WI38 (cell line): ENCODE data around the gene CRY1.
A peak's percentile ranks its signal among the peaks of the same experiment; 100 is the strongest.
"Not testable (repeated sequence)": the region's sequence is repeated elsewhere in the genome, so short reads cannot be mapped to it uniquely, and the experiment has no call there.

ENCODE experiments used
- H3K4me3 ChIP-seq: 2 replicates; pipeline ENCODE4 v1.5.1; 2011; ENCODE audit warnings: low read depth, mild to moderate bottlenecking, control low read depth, low read length
- TF ChIP-seq, protein P1 (sequence below): IDR thresholded peaks from 2 replicates; pipeline ENCODE4 v1.5.1; 2012; ENCODE audit warnings: low read depth, mild to moderate bottlenecking, control low read depth, low read length

The CRY1 gene

DNA sequence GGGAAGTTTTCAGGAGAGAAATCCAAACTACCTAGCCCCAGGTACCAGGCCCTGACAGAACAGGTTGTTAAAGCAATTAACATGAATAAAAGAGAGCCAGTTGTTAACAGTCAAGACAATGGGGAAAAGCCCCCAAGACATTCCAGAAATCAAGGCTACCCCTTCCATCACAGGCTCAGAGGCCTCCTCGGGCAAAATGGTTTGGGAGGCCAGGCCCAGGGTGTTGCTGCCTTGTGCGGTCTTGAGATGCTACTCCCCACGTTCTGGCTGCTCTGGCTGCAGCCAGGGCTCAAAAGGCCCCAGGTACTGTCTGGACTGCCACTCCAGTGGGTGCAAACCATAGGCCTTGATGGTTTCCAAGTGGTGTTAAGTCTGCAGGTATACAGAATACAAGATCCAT lies 7.0 kb downstream of the CRY1 start:
- no peak overlapping the region for H3K4me3 ChIP-seq

DNA sequence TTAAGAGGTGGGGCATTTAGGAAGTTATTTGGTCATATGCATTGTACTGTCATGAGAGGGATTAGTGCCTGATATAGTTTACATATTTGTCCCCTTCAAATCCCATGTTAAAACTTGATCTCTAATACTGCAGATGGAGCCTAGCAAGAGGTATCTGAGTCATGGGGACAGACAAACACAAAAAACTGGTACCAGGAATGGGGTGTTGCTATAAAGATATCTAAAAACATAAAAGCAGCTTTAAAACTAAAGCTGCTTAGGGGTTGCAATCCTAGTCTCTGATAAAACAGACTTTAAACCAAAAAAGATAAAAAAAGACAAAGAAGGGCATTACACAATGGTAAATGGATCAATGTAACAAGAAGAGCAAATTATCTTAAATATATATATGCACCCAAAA lies 11.6 kb downstream of the CRY1 start:
- H3K4me3 ChIP-seq: no peak overlapping the region
- TF ChIP-seq, protein P1, sequence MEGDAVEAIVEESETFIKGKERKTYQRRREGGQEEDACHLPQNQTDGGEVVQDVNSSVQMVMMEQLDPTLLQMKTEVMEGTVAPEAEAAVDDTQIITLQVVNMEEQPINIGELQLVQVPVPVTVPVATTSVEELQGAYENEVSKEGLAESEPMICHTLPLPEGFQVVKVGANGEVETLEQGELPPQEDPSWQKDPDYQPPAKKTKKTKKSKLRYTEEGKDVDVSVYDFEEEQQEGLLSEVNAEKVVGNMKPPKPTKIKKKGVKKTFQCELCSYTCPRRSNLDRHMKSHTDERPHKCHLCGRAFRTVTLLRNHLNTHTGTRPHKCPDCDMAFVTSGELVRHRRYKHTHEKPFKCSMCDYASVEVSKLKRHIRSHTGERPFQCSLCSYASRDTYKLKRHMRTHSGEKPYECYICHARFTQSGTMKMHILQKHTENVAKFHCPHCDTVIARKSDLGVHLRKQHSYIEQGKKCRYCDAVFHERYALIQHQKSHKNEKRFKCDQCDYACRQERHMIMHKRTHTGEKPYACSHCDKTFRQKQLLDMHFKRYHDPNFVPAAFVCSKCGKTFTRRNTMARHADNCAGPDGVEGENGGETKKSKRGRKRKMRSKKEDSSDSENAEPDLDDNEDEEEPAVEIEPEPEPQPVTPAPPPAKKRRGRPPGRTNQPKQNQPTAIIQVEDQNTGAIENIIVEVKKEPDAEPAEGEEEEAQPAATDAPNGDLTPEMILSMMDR: no peak

More for the DNA sequence above, 7.0 kb downstream of the CRY1 start:
- TF ChIP-seq, protein P1: no peak

DNA sequence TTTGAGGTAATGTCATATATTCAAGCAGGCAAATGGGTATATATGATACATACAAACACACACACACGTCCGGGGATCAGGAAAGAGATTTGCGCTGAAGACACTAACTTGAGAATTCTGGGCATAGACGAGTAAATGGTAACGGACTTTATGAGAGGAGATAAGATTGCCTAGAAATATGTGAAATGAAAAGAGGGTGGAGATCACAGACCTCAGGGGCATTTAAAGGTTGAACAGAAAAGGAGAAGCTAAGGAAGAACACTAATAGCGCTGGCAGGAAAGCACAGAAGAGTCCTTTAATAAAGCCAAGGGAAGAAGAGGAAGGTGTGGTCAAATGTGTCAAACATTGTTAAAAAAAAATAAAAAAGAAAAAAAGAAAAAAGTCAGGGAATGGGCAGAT lies 13.1 kb downstream of the CRY1 start:
- H3K4me3 ChIP-seq: no peak overlapping the region
- TF ChIP-seq, protein P1: no peak

DNA sequence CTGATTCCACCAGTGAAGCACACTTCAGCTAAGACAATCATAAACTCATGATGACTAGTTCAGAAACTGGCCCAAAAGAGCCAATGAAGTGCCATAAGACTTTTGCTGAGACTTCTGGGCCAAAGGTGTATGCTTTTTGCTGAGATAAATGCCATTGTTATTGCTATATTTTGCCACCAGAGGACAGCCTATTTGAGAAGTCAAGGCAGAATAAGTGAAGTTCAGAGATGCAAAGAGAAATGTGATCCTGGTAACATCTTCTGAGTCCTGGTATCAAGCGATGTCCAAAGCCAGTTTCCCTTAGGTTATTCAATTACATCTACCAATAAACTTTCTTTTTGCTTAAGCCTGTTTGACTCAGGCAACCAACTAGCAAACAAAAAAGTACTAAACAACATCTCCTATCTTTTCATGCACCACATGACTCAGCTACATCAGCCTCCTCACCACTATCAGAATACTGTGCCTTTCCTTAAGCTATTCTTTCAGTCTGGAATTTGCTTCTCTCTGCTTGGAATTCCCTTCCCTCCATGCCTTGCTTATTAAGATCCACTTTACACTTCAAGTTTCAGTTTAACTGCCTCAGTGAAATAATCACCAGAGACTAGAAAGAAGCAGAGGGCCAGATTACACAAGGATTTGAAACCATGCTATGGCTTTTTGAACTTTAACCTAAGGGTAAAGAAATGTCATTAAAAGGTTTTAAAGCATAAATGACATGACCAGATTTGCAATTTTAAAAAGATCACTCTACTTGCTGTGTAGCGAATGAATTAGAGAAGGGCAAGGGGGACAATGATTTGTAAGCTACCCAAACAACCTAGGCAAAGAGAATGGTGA lies 14.0 kb downstream of the CRY1 start:
- TF ChIP-seq, protein P1: peak; percentile 41; the same call in 1 of the 2 replicates
- H3K4me3 ChIP-seq: no peak overlapping the region

DNA sequence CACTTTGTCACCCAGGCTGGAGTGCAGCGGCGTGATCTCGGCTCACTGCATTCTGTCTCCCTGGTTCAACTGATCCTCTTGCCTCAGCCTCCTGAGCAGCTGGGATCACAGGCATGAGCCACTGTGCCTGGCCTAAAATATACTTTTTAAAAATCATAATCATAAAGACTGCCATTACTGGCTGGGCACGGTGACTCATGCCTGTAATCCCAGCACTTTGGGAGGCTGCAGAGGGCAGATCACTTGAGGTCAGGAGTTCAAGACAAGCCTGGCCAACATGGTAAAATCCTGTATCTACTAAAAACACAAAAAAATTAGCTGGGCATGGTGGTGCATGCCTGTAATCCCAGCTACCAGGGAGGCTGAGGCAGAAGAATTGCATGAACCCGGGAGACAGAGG lies 20.1 kb downstream of the CRY1 start:
- H3K4me3 ChIP-seq: not testable (repeated sequence)

DNA sequence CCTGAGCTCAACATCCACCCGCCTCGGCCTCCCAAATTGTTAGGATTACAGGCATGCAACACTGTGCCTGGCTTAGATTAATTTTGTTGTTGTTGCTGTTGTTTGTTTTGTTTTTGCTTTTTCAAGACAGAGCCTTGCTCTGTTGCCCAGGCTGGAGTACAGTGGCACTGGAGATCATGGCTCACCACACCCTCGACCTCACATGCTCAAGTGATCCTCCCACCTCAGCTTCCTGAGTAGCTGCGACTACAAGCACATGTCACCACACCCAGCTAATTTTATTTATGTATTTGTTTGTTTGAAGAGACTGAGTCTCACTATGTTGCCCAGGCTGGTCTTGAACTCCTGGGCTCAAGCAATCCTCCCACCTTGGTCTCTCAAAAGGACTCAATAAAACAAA lies 26.7 kb downstream of the CRY1 start:
- no peak overlapping the region for H3K4me3 ChIP-seq
- TF ChIP-seq, protein P1: no peak

DNA sequence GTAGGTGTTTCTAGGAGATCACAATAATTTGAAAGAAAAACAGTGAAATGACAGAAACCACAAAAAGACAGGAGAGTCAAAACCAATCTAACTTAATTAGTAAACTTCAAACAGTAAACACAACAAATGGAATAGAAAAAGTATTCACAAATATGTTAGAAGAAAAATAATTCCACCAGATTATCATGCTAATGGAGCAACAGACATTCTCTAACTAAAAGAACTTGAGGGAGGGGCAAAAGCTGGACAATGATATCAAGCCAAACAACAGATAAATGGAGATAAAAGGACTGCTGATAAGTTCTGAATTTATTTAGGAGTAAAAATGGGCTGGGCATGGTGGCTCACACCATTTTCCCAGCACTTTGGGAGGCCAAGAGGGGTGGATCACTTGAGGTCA lies 28.7 kb downstream of the CRY1 start:
- no peak overlapping the region for H3K4me3 ChIP-seq
- TF ChIP-seq, protein P1: no peak

DNA sequence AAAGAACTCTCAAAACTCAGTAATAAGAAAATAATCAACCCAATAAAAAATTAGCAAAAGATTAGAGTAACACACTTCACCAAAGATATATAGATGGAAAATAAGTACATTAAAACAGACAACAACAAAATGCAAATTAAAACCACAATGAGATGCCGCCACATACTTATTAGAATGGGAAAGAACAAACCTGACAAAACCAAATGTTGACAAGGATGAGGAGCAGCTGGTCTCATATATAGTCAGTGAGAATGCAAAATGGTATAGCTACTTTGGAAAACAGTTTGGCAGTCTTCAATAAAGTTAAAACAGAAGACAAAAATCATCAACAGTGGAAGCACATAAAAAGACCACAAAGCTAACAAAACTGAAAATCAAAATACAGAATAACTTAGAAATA lies 29.1 kb downstream of the CRY1 start:
- TF ChIP-seq, protein P1: no peak
- no peak overlapping the region for H3K4me3 ChIP-seq
